Prostate gland (tissue), 2 donors: Measurements from ENCODE around the gene ARPC5.

Source experiments
- CTCF ChIP-seq, 4 experiments: fragments of 200-600 bp in 2 of 4; fragments of 450-650 bp in 2 of 4; sonication (generic) in 2 of 4; IDR thresholded peaks; 1 replicate in 3 of 4; 2 replicates in 1 of 4; pipeline ENCODE4 v1.5.1; 2016 to 2019; ENCODE audit warnings: antibody characterized with exemption in 4 of 4, mild to moderate bottlenecking in 2 of 4, moderate library complexity in 2 of 4
- POLR2A ChIP-seq: fragments of 450-650 bp; IDR thresholded peaks from one replicate; pipeline ENCODE4 v1.6.1; 2016; ENCODE audit warnings: antibody characterized with exemption, mild to moderate bottlenecking

DNA sequence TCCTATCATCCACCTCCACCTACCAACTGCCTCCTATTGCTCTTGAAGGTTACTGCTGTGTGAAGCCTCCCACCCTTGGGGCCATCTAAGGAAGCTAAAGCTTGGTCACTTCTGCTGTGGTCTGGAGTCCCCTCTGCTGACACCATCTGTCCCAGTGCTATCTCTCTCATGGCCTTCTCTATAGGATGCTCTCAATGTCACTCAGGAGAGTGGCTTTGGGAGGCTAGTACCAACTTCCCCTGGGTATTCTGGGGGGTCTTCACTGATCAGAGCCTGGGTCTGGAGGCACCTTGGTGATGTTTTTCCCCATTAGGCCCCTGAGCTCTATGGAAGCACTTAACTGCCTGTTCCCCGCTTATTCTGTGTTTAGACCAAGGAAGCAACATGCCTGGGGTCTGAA is 33.1 kb downstream of the ARPC5 start:
- TF ChIP-seq CTCF (IDR thresholded peaks at IDR 0.05) (no peak), POLR2A (no peak)
